Stimulated activated CD8-positive, alpha-beta memory T cell treated with anti-CD3 and anti-CD28 coated beads, Interleukin-7, amount 100 ng/mL, for 48 hours (primary cell): Measurements from ENCODE around the gene CSNK1A1.
A peak's percentile ranks its signal among the peaks of the same experiment; 100 is the strongest.
"Not testable (repeated sequence)": the region's sequence is repeated elsewhere in the genome, so short reads cannot be mapped to it uniquely, and the experiment has no call there.

Experiments used
- DNase-seq, 2 donors: peaks; one replicate each; pipeline ENCODE4 v3.0.0-alpha.2; 2020; ENCODE audit warnings: low read depth in 1 of 2; ENCODE audit errors: extremely low read depth in 1 of 2

CSNK1A1 gene

DNA sequence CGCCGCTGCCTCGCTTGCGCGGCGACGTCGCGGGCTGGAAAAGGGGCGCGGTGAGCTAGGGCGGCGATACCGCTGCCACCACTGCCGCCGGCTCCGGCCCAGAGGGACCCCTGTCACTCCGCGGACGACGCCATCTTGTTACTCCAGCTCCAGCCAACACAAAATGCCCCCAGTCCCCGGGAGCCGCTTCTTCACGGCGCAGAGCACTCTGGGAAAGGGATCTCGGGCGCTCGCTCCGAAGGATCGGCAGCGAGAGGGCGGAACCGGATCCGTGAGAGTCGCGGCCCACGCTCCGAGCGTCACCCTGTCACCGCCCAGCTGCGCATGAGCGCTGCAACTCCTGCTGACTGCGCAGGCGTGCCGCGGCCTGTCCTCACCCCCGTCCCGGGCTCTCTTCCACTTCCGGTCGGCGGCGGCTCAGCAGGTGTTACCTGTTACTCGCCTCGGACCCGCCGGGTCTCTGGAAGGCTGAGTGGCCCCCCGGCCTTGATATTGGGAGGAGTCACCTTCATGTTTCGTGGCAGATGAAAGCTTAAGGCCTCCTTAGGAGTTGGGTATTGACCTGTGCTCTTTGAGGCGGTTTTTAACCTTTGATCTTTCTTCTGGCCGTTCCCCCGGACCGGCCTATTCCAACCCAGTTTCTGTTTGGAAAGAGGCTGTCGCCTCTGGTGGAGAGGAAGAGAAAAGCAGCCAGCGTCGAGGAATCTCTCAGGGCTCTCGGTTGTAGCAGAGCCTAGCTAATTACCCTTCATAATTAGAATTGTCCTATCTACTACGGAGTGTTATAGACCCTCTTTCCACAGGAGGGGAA lies at the start of gene CSNK1A1:
TSS of gene CSNK1A1 (minus strand) at position 213 of the 811 bp plus-strand sequence. CDS start 475 bp downstream, outside the sequence.
- DNase-seq = peak; percentile 98 to 99

- DNase-seq = no peak
These were observed 49.7 kb upstream of the CSNK1A1 start for GRCh38 chr5:149600932-149601331.

- no peak for DNase-seq
These were observed 48.1 kb upstream of the CSNK1A1 start for GRCh38 chr5:149599375-149599774.

DNA sequence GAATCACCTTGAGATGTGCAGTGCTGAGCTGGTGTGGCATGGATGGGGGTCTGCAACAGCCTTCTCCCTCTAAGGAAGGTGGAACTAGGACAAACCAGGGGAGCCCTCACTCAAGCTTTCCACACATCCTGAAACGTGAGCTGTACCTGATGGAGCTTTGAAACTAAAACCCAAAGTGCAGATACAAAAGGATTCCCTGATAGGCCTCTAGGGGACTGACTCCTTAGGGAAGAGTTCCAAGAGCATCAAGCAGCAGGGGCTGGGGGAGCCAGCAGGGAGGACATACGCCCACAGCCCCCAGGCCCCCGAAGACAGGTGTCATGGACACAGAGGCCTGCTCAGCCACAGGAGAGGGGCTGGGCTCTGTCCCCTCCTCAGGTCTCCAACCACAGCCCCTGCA lies 47.7 kb upstream of the CSNK1A1 start:
- no peak for DNase-seq

DNA sequence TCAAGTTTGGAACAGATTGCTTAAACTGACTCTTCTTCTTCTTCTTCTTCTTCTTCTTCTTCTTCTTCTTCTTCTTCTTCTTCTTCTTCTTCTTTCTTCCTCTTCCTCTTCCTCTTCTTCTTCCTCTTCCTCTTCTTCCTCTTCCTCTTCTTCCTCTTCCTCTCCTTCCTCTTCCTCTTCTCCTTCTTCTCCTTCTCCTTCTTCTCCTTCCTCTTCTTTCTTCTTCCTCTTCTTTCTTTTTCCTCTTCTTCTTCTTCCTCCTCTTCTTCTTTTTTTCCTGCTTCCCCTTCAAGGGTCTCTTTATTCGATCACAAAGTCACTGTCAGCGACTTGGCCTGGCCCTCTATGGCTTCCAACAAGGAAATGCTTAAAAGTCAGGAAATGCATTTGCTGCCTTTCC lies 47.0 kb upstream of the CSNK1A1 start:
- DNase-seq = not testable (repeated sequence)

GRCh38 chr5:149597618-149598017 lies 46.4 kb upstream of the CSNK1A1 start:
- DNase-seq = no peak

DNA sequence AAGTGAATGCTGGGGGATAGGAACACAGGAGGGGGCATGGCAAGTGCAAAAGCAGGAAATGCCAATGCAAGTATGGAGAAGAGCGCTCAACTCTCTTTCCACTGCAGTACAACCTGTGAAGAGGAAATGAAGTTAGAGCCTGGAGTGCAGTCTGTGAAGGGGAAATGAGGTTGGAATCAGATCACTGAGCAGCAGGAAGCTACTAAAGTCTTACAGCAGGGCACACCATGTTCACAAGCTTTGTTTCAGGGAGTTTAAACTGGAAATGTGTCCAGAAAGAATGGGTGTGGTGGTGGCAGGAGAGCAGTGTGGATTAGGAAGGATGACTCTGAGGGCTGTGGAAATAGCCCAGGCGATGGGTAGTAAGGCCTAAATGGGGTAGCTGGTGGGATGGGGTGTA lies 45.5 kb upstream of the CSNK1A1 start:
- no peak for DNase-seq

- DNase-seq = not testable (repeated sequence)
These were observed 43.9 kb upstream of the CSNK1A1 start for GRCh38 chr5:149595105-149595504.

- DNase-seq = no peak
These were observed 43.1 kb upstream of the CSNK1A1 start for GRCh38 chr5:149594206-149594895.

GRCh38 chr5:149593370-149593769 lies 42.1 kb upstream of the CSNK1A1 start:
- no peak for DNase-seq

GRCh38 chr5:149588936-149589335 lies 37.7 kb upstream of the CSNK1A1 start:
- no peak for DNase-seq

DNA sequence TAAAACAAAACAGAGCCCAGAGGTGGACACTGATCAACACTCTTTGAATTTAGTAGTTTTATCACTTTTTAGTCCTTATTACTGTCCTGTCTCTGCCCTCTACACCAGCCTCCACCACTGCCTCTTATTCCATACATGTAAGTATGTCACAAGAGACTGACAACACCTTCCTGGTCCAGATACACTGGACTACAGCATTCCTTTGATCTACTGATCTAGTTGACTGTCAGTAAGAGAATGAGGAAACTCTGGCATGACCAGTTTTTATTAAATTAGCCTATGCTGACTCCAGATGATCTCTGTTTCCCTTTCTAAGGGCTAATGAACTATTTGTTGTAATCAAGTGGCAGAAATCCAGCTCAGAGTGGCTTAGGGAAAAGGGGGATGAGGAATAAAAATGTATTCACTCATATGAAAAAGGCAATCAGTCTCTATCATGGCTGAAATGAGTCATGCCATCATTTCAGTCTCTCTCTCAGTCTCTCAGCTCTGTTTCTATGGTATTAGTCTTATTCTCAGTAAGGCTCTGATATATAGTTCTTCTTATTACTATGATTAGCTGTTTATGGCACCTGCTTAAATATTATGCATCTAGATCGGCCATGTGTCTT lies 35.6 kb upstream of the CSNK1A1 start:
- DNase-seq = no peak

DNA sequence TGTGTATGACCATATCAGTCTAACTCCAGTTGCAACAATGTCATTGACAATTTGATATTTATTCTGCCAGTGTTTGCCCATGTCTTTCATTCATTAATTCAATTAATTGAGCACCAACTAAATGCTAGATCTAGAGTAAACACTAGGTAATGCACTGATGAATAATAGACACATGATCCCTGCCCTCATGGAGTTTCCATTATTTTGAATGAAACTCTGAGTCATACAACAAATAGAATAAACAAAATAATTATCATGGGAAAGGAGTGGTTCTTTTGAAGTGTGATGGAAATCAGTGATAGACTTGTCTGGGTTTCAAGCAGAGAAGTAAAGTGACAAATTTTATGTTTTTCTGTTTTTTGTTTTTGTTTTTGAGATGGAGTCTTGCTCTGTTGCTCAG lies 34.7 kb upstream of the CSNK1A1 start:
- DNase-seq = no peak

- DNase-seq = no peak
These were observed 32.9 kb upstream of the CSNK1A1 start for GRCh38 chr5:149584121-149584520.

DNA sequence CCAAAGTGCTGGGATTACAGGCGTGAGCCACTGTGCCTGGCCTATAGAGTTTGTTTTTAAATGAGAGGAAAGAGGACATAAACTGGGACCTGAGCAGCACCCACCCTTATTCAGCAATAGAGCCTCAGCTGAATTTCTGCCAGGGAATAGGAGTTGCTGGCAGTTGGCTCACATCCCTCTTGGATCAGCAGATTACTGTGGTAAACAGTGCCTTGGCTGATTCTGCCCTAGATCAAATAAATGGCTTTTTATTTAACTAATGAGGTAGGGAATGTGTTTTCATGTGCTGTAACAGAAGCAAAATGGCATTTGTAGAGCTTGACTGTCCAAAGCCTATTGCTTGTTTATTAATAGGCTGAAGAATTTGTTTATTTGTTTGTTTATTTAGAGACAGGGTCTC lies 32.2 kb upstream of the CSNK1A1 start:
- DNase-seq = no peak

DNA sequence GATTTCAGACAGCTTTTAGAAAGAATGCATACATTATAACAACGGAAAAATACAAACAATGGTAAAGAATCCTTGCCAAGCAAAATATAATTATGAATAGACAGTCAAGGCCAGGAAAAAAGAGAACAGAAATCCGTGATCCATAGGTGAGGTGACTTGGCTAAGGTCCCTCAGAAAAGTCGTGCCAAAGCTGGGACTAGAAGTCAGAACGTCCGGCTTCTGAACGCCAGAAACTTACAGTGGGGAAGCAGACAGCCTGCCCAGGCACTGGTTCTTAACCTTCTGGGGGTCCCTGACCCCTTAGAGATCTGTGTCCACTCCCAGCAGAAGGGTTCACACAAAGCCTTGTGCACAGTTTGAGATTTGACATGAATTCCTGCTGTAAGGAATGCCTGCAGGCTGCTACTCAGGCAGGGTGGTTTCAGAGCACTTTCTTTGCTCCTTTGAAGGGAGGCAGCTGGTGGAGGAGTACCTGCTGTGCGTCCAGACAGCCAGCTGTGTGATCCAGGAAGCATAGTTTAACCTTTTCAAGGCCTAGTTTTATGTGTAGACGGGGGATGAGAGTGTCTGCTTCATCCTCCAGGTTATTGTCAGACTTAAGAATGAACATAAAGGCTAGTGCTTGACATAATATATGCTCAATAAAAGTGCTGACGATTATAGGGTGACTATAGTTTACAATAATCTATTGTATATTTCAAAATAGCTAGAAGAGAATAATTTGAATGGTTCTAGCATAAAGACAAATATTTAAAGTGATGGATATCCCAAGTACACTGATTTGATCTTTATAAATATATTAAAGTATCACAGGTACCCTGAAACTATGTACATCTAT lies 30.9 kb upstream of the CSNK1A1 start:
- no peak for DNase-seq

DNA sequence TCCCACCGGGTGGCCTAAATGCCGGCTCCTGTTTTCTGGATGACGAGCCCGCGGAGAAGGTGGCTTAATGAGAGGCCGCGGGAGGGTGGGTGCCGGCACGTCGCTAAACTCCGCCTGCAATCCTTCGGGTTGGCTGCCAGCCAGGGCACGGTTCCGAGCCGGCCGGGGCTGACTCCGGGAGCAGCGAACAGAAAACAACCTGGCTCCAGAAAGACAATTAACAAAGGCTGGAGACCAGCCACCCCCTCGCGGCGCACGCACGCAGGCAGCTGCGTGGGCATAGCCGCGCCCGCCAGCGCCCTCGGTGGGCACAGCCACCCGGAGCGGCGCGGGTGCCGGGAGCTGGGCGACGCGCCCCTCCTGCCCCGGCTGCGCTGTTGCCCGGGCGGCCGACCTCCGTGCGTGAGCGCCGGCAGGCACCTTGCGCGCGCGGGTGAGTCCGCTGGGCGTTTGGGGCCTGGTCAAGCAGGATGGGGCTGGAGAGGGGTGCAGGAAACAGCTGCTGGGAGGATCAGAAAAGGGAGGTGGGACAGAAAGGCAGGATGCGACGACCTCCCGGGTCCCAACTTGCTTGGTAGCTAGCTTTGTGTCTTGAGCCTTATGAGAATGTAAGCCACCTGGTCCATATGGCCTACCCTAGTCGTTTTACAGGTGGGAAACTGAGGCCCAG lies 30.1 kb upstream of the CSNK1A1 start, which contains the start of gene ARHGEF37:
TSS of gene ARHGEF37 (plus strand) at position 307 of the 670 bp plus-strand sequence. CDS start 16,272 bp downstream, outside the sequence.
- DNase-seq = peak; percentile 10 to 16

GRCh38 chr5:149580808-149581191 lies 29.6 kb upstream of the CSNK1A1 start:
- no peak for DNase-seq

- no peak for DNase-seq
These were observed 27.7 kb upstream of the CSNK1A1 start for GRCh38 chr5:149578896-149579295.

DNA sequence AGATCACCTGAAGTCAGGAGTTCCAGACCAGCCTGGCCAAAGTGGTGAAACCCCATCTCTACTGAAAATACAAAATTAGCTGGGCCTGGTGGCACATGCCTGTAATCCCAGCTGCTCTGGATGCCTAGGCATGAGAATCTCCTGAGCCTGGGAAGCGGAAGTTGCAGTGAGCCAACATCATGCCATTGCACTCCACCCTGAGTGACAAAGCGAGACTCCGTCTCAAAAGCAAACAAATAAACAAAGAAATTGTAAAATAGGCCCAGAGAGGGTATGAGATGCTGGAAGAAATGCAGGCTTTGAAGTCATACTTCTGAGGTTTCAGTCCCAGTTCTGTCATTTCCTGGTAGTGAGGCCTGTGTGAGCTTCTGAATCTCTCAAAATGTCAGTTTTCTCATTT lies 24.8 kb upstream of the CSNK1A1 start:
- DNase-seq = no peak
